Activated CD4-positive, CD25-positive, alpha-beta regulatory T cell treated with anti-CD3 and anti-CD28 coated beads, Interleukin-2, amount 50 U/mL, for 16 hours (primary cell): ENCODE results near the gene SMARCA4.
"Not testable (repeated sequence)": the region's sequence is repeated elsewhere in the genome, so short reads cannot be mapped to it uniquely, and the experiment has no call there.

ENCODE experiments used
- DNase-seq: peaks from one replicate; pipeline ENCODE4 v3.0.0-alpha.2; 2020; ENCODE audit warnings: low read depth, low spot score

Gene SMARCA4

GRCh38 chr19:11066326-11066725 is 105.5 kb downstream of the SMARCA4 start:
- DNase-seq = no peak

- DNase-seq = no peak
Observed at GRCh38 chr19:11067356-11068113, 106.7 kb downstream of the SMARCA4 start.

- no peak for DNase-seq
Observed at GRCh38 chr19:11069561-11069960, 108.7 kb downstream of the SMARCA4 start.

- no peak for DNase-seq
Observed at GRCh38 chr19:11070123-11070522, 109.3 kb downstream of the SMARCA4 start.

- no peak for DNase-seq
Observed at GRCh38 chr19:11073568-11073967, 112.7 kb downstream of the SMARCA4 start.

GRCh38 chr19:11076792-11077191 is 116.0 kb downstream of the SMARCA4 start:
- not testable (repeated sequence) for DNase-seq

- no peak for DNase-seq
Observed at GRCh38 chr19:11078893-11079292, 118.1 kb downstream of the SMARCA4 start.

- no peak for DNase-seq
Observed at GRCh38 chr19:11079999-11080398, 119.2 kb downstream of the SMARCA4 start.

- DNase-seq = no peak
Observed at GRCh38 chr19:11087870-11088505, 127.2 kb downstream of the SMARCA4 start.

- no peak for DNase-seq
Observed at GRCh38 chr19:11088506-11089253, 127.8 kb downstream of the SMARCA4 start.

GRCh38 chr19:11089254-11090013 is 128.6 kb downstream of the SMARCA4 start, which contains the start of gene LDLR:
LDLR (plus strand) TSS chr19:11089463; CDS start chr19:11089549, 86 bp downstream.
- DNase-seq = peak; percentile 55

GRCh38 chr19:11090014-11090263 is 129.1 kb downstream of the SMARCA4 start:
- DNase-seq = not testable (repeated sequence)

- peak; percentile 96 for DNase-seq
Observed at GRCh38 chr19:11090264-11090996, 129.6 kb downstream of the SMARCA4 start.

- no peak for DNase-seq
Observed at GRCh38 chr19:11090997-11091702, 130.3 kb downstream of the SMARCA4 start.

- peak; percentile 22 for DNase-seq
Observed at GRCh38 chr19:11091703-11092153, 130.9 kb downstream of the SMARCA4 start.

GRCh38 chr19:11092181-11092538 is 131.3 kb downstream of the SMARCA4 start:
- peak; percentile 30 for DNase-seq

GRCh38 chr19:11093689-11094238 is 132.9 kb downstream of the SMARCA4 start:
- no peak for DNase-seq

GRCh38 chr19:11094520-11094894 is 133.7 kb downstream of the SMARCA4 start:
- no peak for DNase-seq

GRCh38 chr19:11096210-11096841 is 135.5 kb downstream of the SMARCA4 start:
- no peak for DNase-seq

- DNase-seq = not testable (repeated sequence)
Observed at GRCh38 chr19:11097367-11097766, 136.5 kb downstream of the SMARCA4 start.
